Hepatocyte (in vitro differentiated cells): Measurements from ENCODE around the gene CAMK2N2.

Source experiments
- EZH2 ChIP-seq: fragments of 200-600 bp; sonication (generic); IDR thresholded peaks from 2 replicates; pipeline ENCODE4 v1.6.1; 2016; ENCODE audit warnings: antibody characterized with exemption, mild to moderate bottlenecking, borderline replicate concordance
- TF ChIP-seq, protein P1 (sequence below): fragments of 200-600 bp; sonication (generic); IDR thresholded peaks from 2 replicates; pipeline ENCODE4 v1.5.1; 2016; ENCODE audit warnings: antibody characterized with exemption, mild to moderate bottlenecking; ENCODE audit not compliant: poor library complexity

DNA sequence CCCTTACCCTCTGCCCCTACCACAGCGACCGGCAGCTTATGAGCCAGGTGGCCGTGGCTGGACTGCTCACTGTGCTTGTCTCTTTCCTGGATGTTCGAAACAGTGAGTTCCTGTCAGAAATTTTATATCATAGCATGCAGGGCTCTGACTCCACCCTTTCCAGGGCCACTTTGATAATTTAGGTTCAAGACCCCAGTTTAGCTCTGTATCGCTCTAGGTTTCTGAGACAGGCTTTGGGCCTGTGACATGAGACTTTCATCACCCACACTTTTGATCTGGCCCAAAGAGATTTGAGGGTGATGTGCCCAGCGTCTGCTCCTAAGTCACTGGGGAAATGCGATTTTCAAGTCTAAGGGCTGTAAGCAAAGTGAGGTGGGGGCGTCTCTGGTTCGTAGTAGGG is 46.6 kb upstream of the CAMK2N2 start:
- no peak for TF ChIP-seq EZH2
- TF ChIP-seq, protein P1, sequence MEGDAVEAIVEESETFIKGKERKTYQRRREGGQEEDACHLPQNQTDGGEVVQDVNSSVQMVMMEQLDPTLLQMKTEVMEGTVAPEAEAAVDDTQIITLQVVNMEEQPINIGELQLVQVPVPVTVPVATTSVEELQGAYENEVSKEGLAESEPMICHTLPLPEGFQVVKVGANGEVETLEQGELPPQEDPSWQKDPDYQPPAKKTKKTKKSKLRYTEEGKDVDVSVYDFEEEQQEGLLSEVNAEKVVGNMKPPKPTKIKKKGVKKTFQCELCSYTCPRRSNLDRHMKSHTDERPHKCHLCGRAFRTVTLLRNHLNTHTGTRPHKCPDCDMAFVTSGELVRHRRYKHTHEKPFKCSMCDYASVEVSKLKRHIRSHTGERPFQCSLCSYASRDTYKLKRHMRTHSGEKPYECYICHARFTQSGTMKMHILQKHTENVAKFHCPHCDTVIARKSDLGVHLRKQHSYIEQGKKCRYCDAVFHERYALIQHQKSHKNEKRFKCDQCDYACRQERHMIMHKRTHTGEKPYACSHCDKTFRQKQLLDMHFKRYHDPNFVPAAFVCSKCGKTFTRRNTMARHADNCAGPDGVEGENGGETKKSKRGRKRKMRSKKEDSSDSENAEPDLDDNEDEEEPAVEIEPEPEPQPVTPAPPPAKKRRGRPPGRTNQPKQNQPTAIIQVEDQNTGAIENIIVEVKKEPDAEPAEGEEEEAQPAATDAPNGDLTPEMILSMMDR = no peak
